ENCODE data around the gene INSYN2B. TPM values are rescaled to one million over a fixed set of nuclear protein-coding genes. Genes with fewer than 3 reads are reported as not detected.
A peak's percentile ranks its signal among the peaks of the same experiment; 100 is the strongest.

The INSYN2B gene
- total and polyA plus RNA-seq, 2 experiments from 2014 or later = 10.1 to 43.2 TPM

DNA sequence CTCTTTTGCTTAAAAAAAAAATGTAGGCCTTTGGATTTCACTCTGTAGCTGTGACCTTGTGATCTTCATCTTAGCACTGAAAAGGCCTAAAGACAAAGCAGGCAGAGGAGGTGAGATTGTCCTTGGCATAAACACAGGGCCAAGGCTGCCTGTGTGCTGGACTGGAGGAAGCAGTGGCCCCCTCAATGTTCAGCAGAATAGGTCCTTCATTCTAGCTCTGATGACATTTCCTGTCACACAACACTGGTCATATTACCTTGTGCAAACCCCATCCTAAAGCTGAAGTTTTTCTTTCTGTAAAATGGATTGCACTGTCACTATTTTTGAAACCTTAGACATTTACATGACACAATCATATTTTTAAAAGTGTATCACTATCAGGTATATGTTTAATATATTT lies 147.4 kb downstream of the INSYN2B start:
- TF ChIP-seq EZH2phosphoT487 (IDR thresholded peaks at IDR 0.05; ENCODE audit: insufficient read depth, low read depth) = no peak
- no peak for TF ChIP-seq EZH2 (IDR thresholded peaks at IDR 0.05; ENCODE audit: insufficient read depth, poor library complexity, severe bottlenecking)
- peaks cover 3% of the 10 kb centered on the region; the same call in 1 of the 2 replicates for H3K4me1 ChIP-seq (ENCODE audit: insufficient read depth)
- H3K9ac ChIP-seq = no peak overlapping the region
- no peak overlapping the region for H3K4me3 ChIP-seq
- H3K9me2 ChIP-seq (ENCODE audit: insufficient read depth) = no peaks in the 10 kb centered on the region
- no peak overlapping the region for H3K27ac ChIP-seq
- no peak for DNase-seq
- in situ Hi-C loops (cut with MboI) = no loop called here
- no peaks in the 10 kb centered on the region for H4K20me1 ChIP-seq (ENCODE audit: insufficient read depth)
- H3K4me2 ChIP-seq (ENCODE audit: unreplicated experiment) = no peak overlapping the region
- no peaks in the 10 kb centered on the region for H3K36me3 ChIP-seq (ENCODE audit: low read depth)
- H3K79me2 ChIP-seq (ENCODE audit: insufficient read depth) = no peaks in the 10 kb centered on the region
- H3K27me3 ChIP-seq (replicated peaks; ENCODE audit: insufficient read depth) = no peaks in the 10 kb centered on the region
- H3F3A ChIP-seq (ENCODE audit: insufficient read depth) = peaks cover 15% of the 10 kb centered on the region; the same call in 1 of the 2 replicates
- no peaks in the 10 kb centered on the region for H3K9me3 ChIP-seq (ENCODE audit: low read depth)
- H2AFZ ChIP-seq = no peak overlapping the region

- H3K27ac ChIP-seq = no peak overlapping the region
- H3K9me2 ChIP-seq (ENCODE audit: insufficient read depth) = no peaks in the 10 kb centered on the region
- H4K20me1 ChIP-seq (ENCODE audit: insufficient read depth) = no peaks in the 10 kb centered on the region
- H3K27me3 ChIP-seq (replicated peaks; ENCODE audit: insufficient read depth) = no peaks in the 10 kb centered on the region
- WGBS, 2 experiments (ENCODE audit: low coverage in 1 of 2, low lambda C conversion rate in 2 of 2, missing lambda C conversion rate in 2 of 2) = 93% methylated on average over 3 of the region's 3 CpGs
- peaks cover 3% of the 10 kb centered on the region; the same call in 1 of the 2 replicates for H3K4me1 ChIP-seq (ENCODE audit: insufficient read depth)
- H3K4me3 ChIP-seq = no peak overlapping the region
- DNase-seq = no peak
- H2AFZ ChIP-seq = no peak overlapping the region
- no peak overlapping the region for H3K9ac ChIP-seq
- no peak for TF ChIP-seq EZH2 (IDR thresholded peaks at IDR 0.05; ENCODE audit: insufficient read depth, poor library complexity, severe bottlenecking)
- TF ChIP-seq EZH2phosphoT487 (IDR thresholded peaks at IDR 0.05; ENCODE audit: insufficient read depth, low read depth) = no peak
- in situ Hi-C loops (cut with MboI) = no loop called here
- H3F3A ChIP-seq (ENCODE audit: insufficient read depth) = peaks cover 15% of the 10 kb centered on the region; the same call in 1 of the 2 replicates
- no peaks in the 10 kb centered on the region for H3K79me2 ChIP-seq (ENCODE audit: insufficient read depth)
- H3K36me3 ChIP-seq (ENCODE audit: low read depth) = no peaks in the 10 kb centered on the region
- H3K9me3 ChIP-seq (ENCODE audit: low read depth) = no peaks in the 10 kb centered on the region
- no peak overlapping the region for H3K4me2 ChIP-seq (ENCODE audit: unreplicated experiment)
These were observed 148.0 kb downstream of the INSYN2B start for GRCh38 chr5:169832304-169832703.

- Histone ChIP-seq H3K4me1 (ENCODE audit: insufficient read depth) (peaks cover 3% of the 10 kb centered on the region; the same call in 1 of the 2 replicates), H3K27me3 (replicated peaks; ENCODE audit: insufficient read depth) (no peaks in the 10 kb centered on the region), H3K9me3 (ENCODE audit: low read depth) (no peaks in the 10 kb centered on the region), H2AFZ (no peak overlapping the region), H3F3A (ENCODE audit: insufficient read depth) (peaks cover 15% of the 10 kb centered on the region; the same call in 1 of the 2 replicates), H3K9me2 (ENCODE audit: insufficient read depth) (no peaks in the 10 kb centered on the region), H4K20me1 (ENCODE audit: insufficient read depth) (no peaks in the 10 kb centered on the region), H3K4me3 (no peak overlapping the region), H3K27ac (no peak overlapping the region), H3K36me3 (ENCODE audit: low read depth) (no peaks in the 10 kb centered on the region), H3K4me2 (ENCODE audit: unreplicated experiment) (no peak overlapping the region), H3K9ac (no peak overlapping the region), H3K79me2 (ENCODE audit: insufficient read depth) (no peaks in the 10 kb centered on the region)
- no peak for DNase-seq
- in situ Hi-C loops (cut with MboI) = no loop called here
- no peak for TF ChIP-seq EZH2phosphoT487 (IDR thresholded peaks at IDR 0.05; ENCODE audit: insufficient read depth, low read depth)
- no peak for TF ChIP-seq EZH2 (IDR thresholded peaks at IDR 0.05; ENCODE audit: insufficient read depth, poor library complexity, severe bottlenecking)
- 33 to 50% methylated on average over 1 of the region's 1 CpG for WGBS, 2 experiments (ENCODE audit: low coverage in 1 of 2, low lambda C conversion rate in 2 of 2, missing lambda C conversion rate in 2 of 2)
These were observed 149.0 kb downstream of the INSYN2B start for GRCh38 chr5:169831331-169831730.

DNA sequence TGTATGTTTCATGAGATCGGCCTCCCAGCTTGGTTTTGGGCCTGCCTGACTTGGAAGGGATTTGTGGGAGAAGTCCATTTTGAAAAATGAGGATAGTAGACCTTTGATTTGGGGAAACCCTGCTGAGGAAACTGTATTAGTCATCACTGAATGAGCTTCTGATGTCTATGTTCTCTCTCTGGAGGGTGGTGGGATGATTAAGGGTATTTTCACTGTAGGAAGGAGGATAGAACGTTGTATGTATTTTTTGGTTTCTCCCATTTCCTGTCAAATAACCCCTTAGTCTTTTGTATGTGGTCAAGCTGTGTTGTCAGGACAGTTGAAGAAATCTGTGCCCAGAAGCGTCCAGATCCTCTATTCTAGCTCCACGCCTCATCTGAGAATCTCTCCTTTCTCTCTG lies 151.9 kb downstream of the INSYN2B start:
- Histone ChIP-seq H3K27me3 (replicated peaks; ENCODE audit: insufficient read depth) (no peaks in the 10 kb centered on the region), H3K36me3 (ENCODE audit: low read depth) (no peaks in the 10 kb centered on the region), H3K27ac (no peak overlapping the region), H3K9ac (no peak overlapping the region), H3K4me1 (ENCODE audit: insufficient read depth) (no peaks in the 10 kb centered on the region), H3F3A (ENCODE audit: insufficient read depth) (0 out of 2 replicates have a peak, but pooled peaks cover 8% of the 10 kb centered on the region), H3K79me2 (ENCODE audit: insufficient read depth) (no peaks in the 10 kb centered on the region), H4K20me1 (ENCODE audit: insufficient read depth) (no peaks in the 10 kb centered on the region), H3K9me2 (ENCODE audit: insufficient read depth) (no peaks in the 10 kb centered on the region), H3K4me3 (no peak overlapping the region), H3K4me2 (ENCODE audit: unreplicated experiment) (no peak overlapping the region), H2AFZ (no peak overlapping the region), H3K9me3 (ENCODE audit: low read depth) (no peaks in the 10 kb centered on the region)
- no peak for DNase-seq
- WGBS, 2 experiments (ENCODE audit: low coverage in 1 of 2, low lambda C conversion rate in 2 of 2, missing lambda C conversion rate in 2 of 2) = 66 to 79% methylated on average over 4 of the region's 4 CpGs
- in situ Hi-C loops (cut with MboI) = no loop called here
- TF ChIP-seq EZH2 (IDR thresholded peaks at IDR 0.05; ENCODE audit: insufficient read depth, poor library complexity, severe bottlenecking) (no peak), EZH2phosphoT487 (IDR thresholded peaks at IDR 0.05; ENCODE audit: insufficient read depth, low read depth) (no peak)

DNA sequence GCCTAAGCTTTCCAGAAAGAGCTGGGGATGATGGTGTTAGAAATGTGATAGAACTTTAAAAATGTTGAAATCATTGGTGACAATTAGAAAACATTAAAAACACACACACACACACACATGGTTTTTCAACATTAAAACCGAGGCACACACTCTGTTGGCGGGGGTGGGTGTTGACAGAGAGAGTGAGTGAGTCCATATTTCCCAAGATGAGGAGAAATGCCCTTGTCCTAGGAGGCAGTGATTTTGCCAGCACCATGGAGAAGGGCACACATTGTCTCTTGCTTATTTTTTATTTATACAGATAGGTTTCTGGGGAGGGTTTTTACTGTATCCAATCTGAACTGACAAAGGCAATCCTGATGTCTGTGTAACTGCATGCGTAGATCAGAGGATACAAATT lies 152.5 kb downstream of the INSYN2B start:
- in situ Hi-C loops (cut with MboI) = no loop called here
- Histone ChIP-seq H3K9me3 (ENCODE audit: low read depth) (no peaks in the 10 kb centered on the region), H4K20me1 (ENCODE audit: insufficient read depth) (no peaks in the 10 kb centered on the region), H3K9me2 (ENCODE audit: insufficient read depth) (no peaks in the 10 kb centered on the region), H3K36me3 (ENCODE audit: low read depth) (no peaks in the 10 kb centered on the region), H3K79me2 (ENCODE audit: insufficient read depth) (no peaks in the 10 kb centered on the region), H2AFZ (no peak overlapping the region), H3K4me2 (ENCODE audit: unreplicated experiment) (no peak overlapping the region), H3K4me1 (ENCODE audit: insufficient read depth) (no peaks in the 10 kb centered on the region), H3K4me3 (no peak overlapping the region), H3K27me3 (replicated peaks; ENCODE audit: insufficient read depth) (no peaks in the 10 kb centered on the region), H3F3A (ENCODE audit: insufficient read depth) (0 out of 2 replicates have a peak, but pooled peaks cover 2% of the 10 kb centered on the region), H3K9ac (no peak overlapping the region), H3K27ac (no peak overlapping the region)
- 63 to 64% methylated on average over 3 of the region's 3 CpGs for whole genome bisulfite sequencing, 2 experiments (ENCODE audit: low coverage in 1 of 2, low lambda C conversion rate in 2 of 2, missing lambda C conversion rate in 2 of 2)
- peak; percentile 29 for DNase-seq
- TF ChIP-seq EZH2phosphoT487 (IDR thresholded peaks at IDR 0.05; ENCODE audit: insufficient read depth, low read depth) = no peak
- no peak for TF ChIP-seq EZH2 (IDR thresholded peaks at IDR 0.05; ENCODE audit: insufficient read depth, poor library complexity, severe bottlenecking)

Measured in GM23248 (cell line).